Right atrium auricular region (tissue), 2 donors: ENCODE measurements around the gene ARV1. TPM values are rescaled to one million over a fixed set of nuclear protein-coding genes. Genes with fewer than 3 reads are reported as not detected.
"Not testable (repeated sequence)": the region's sequence is repeated elsewhere in the genome, so short reads cannot be mapped to it uniquely, and the experiment has no call there.

Experiments used
- DNase-seq: peaks from one replicate; pipeline ENCODE4 v3.0.0-alpha.2; 2019; ENCODE audit warnings: low spot score
- H3K27ac ChIP-seq, 2 donors: fragments of 200-600 bp; sonication (generic); 1 replicate in 1 of 2; 2 replicates in 1 of 2; pipeline ENCODE4 v1.5.1; 2016 to 2019
- H3K27me3 ChIP-seq, 2 donors: fragments of 200-600 bp; sonication (generic); one replicate each; pipeline versions ENCODE4 v1.5.1 to v1.6.0; 2017 to 2019
- H3K36me3 ChIP-seq: fragments of 200-600 bp; sonication (generic); one replicate; pipeline ENCODE4 v1.5.1; 2016
- H3K4me1 ChIP-seq, 2 donors: fragments of 200-600 bp; sonication (generic); one replicate each; pipeline versions ENCODE4 v1.5.1 to v1.6.0; 2017 to 2019
- H3K4me3 ChIP-seq, 2 donors: fragments of 200-600 bp; sonication (generic); 1 replicate in 1 of 2; 2 replicates in 1 of 2; pipeline ENCODE4 v1.5.1; 2017 to 2019; ENCODE audit warnings: mild to moderate bottlenecking in 1 of 2, moderate library complexity in 1 of 2
- H3K9me3 ChIP-seq, 2 donors: fragments of 200-600 bp; sonication (generic); one replicate each; pipeline ENCODE4 v1.5.1; 2019
- CTCF ChIP-seq, 2 donors: fragments of 200-600 bp; sonication (generic); IDR thresholded peaks; one replicate each; pipeline ENCODE4 v1.5.1; 2019; ENCODE audit warnings: antibody characterized with exemption in 2 of 2
- total RNA-seq, 2 donors: library from RNA; depleted of rRNA; stranded (reverse); fragments of >200 nt; gene quantifications; one replicate each; pipeline ENCODE4 v1.1.0, GENCODE V29; 2016

Gene ARV1
- total RNA-seq, 2 donors from 2014 or later, result 19.6 to 36.5 TPM

GRCh38 chr1:230994860-230995259, 16.0 kb downstream of the ARV1 start:
- H3K36me3 ChIP-seq, result peaks cover 60% of the 10 kb centered on the region
- DNase-seq, result no peak
- no peak for TF ChIP-seq CTCF (IDR thresholded peaks at IDR 0.05)
- no peaks in the 10 kb centered on the region for H3K27me3 ChIP-seq
- no peaks in the 10 kb centered on the region for H3K9me3 ChIP-seq
- H3K4me1 ChIP-seq, result no peaks in the 10 kb centered on the region
- H3K4me3 ChIP-seq, result no peak overlapping the region
- H3K27ac ChIP-seq, result no peak overlapping the region

- DNase-seq, result no peak
- peaks cover 59% of the 10 kb centered on the region for H3K36me3 ChIP-seq
- H3K4me3 ChIP-seq, result no peak overlapping the region
- no peaks in the 10 kb centered on the region for H3K27me3 ChIP-seq
- H3K4me1 ChIP-seq, result no peaks in the 10 kb centered on the region
- TF ChIP-seq CTCF (IDR thresholded peaks at IDR 0.05), result no peak
- H3K9me3 ChIP-seq, result peaks cover 0 to 23% of the 10 kb centered on the region in 2 donors
- H3K27ac ChIP-seq, result no peak overlapping the region
These were observed 21.3 kb downstream of the ARV1 start for GRCh38 chr1:231000201-231000600.

GRCh38 chr1:231000639-231001038, 21.7 kb downstream of the ARV1 start:
- Histone ChIP-seq H3K4me3 (no peak overlapping the region), H3K27ac (no peak overlapping the region), H3K4me1 (no peaks in the 10 kb centered on the region), H3K27me3 (no peaks in the 10 kb centered on the region), H3K9me3 (peaks cover 0 to 26% of the 10 kb centered on the region in 2 donors), H3K36me3 (peaks cover 58% of the 10 kb centered on the region)
- no peak for TF ChIP-seq CTCF (IDR thresholded peaks at IDR 0.05)
- no peak for DNase-seq

GRCh38 chr1:231001892-231002291, 23.0 kb downstream of the ARV1 start:
- no peak for DNase-seq
- Histone ChIP-seq H3K4me1 (no peaks in the 10 kb centered on the region), H3K27me3 (no peaks in the 10 kb centered on the region), H3K4me3 (no peak overlapping the region), H3K36me3 (peaks cover 46% of the 10 kb centered on the region), H3K27ac (no peak overlapping the region), H3K9me3 (peaks cover 0 to 27% of the 10 kb centered on the region in 2 donors)
- TF ChIP-seq CTCF (IDR thresholded peaks at IDR 0.05), result no peak

GRCh38 chr1:231007535-231007934, 28.6 kb downstream of the ARV1 start:
- not testable (repeated sequence) for H3K27me3 ChIP-seq, DNase-seq, H3K4me3 ChIP-seq

GRCh38 chr1:231011360-231011759, 32.5 kb downstream of the ARV1 start:
- H3K9me3 ChIP-seq, result peaks cover 0 to 7% of the 10 kb centered on the region in 2 donors
- TF ChIP-seq CTCF (IDR thresholded peaks at IDR 0.05), result no peak
- no peaks in the 10 kb centered on the region for H3K27me3 ChIP-seq
- H3K27ac ChIP-seq, result no peak overlapping the region
- no peak overlapping the region for H3K4me3 ChIP-seq
- H3K36me3 ChIP-seq, result no peaks in the 10 kb centered on the region
- DNase-seq, result no peak
- H3K4me1 ChIP-seq, result no peaks in the 10 kb centered on the region

More at GRCh38 chr1:231007535-231007934, 28.6 kb downstream of the ARV1 start:
- not testable (repeated sequence) for H3K27ac ChIP-seq, H3K4me1 ChIP-seq, H3K36me3 ChIP-seq
- H3K9me3 ChIP-seq, result peaks cover 0 to 33% of the 10 kb centered on the region in 2 donors
